Fibroblast of lung (primary cell): ENCODE measurements around the gene NIPAL4. TPM values are rescaled to one million over a fixed set of nuclear protein-coding genes. Genes with fewer than 3 reads are reported as not detected.

Experiments used
- DNase-seq, 2 donors: peaks; one replicate each; pipeline versions ENCODE4 v3.0.0 to v3.0.0-alpha.2; 2010; ENCODE audit warnings: low read depth in 2 of 2
- H2AFZ ChIP-seq: 2 replicates; pipeline ENCODE4 v1.5.1; 2012; ENCODE audit warnings: low read length, control low read depth, inconsistent platforms
- H3K27ac ChIP-seq: 2 replicates; pipeline ENCODE4 v1.5.1; 2011; ENCODE audit warnings: low read length, control low read depth; ENCODE audit not compliant: insufficient read depth
- H3K27me3 ChIP-seq: 2 replicates; pipeline ENCODE4 v1.5.1; 2011; ENCODE audit warnings: mild to moderate bottlenecking, low read length; ENCODE audit not compliant: control insufficient read depth, insufficient read depth
- H3K36me3 ChIP-seq: 2 replicates; pipeline ENCODE4 v1.5.1; 2011; ENCODE audit warnings: low read length; ENCODE audit not compliant: control insufficient read depth, insufficient read depth
- H3K4me1 ChIP-seq: 2 replicates; pipeline ENCODE4 v1.5.1; 2011; ENCODE audit warnings: low read length; ENCODE audit not compliant: control insufficient read depth, insufficient read depth; ENCODE audit errors: extremely low read depth
- H3K4me2 ChIP-seq: 2 replicates; pipeline ENCODE4 v1.5.1; 2011; ENCODE audit warnings: low read length, control low read depth; ENCODE audit not compliant: insufficient read depth; ENCODE audit errors: extremely low read depth
- H3K4me3 ChIP-seq, 4 experiments: fragments of 200-600 bp in 1 of 4; sonication (generic) in 1 of 4; replicated peaks in 1 of 4; 2 replicates each; pipeline ENCODE4 v1.5.1; 2011 to 2016; ENCODE audit warnings: low read length in 4 of 4, low read depth in 3 of 4, mild to moderate bottlenecking in 3 of 4, control low read depth in 2 of 4, inconsistent platforms in 1 of 4, mixed read lengths in 1 of 4; ENCODE audit not compliant: insufficient read depth in 1 of 4; ENCODE audit errors: control extremely low read depth in 1 of 4
- H3K79me2 ChIP-seq: 2 replicates; pipeline ENCODE4 v1.5.1; 2012; ENCODE audit warnings: mild to moderate bottlenecking, low read length, inconsistent platforms; ENCODE audit not compliant: control insufficient read depth, insufficient read depth
- H3K9ac ChIP-seq: 2 replicates; pipeline ENCODE4 v1.5.1; 2011; ENCODE audit warnings: mild to moderate bottlenecking, low read length, control low read depth; ENCODE audit not compliant: insufficient read depth
- H3K9me3 ChIP-seq: 2 replicates; pipeline ENCODE4 v1.5.1; 2012; ENCODE audit warnings: low read depth, low read length; ENCODE audit not compliant: control insufficient read depth, insufficient read depth
- H4K20me1 ChIP-seq: 2 replicates; pipeline ENCODE4 v1.5.1; 2011; ENCODE audit warnings: low read length; ENCODE audit not compliant: control insufficient read depth, insufficient read depth; ENCODE audit errors: extremely low read depth
- CTCF ChIP-seq, 2 donors: IDR thresholded peaks in 1 of 2; conservative IDR thresholded peaks in 1 of 2; 1 replicate in 1 of 2; 2 replicates in 1 of 2; pipeline ENCODE4 v1.5.1; 2011 to 2012; ENCODE audit warnings: low read length in 2 of 2, control low read depth in 1 of 2, inconsistent platforms in 1 of 2, low read depth in 1 of 2, mild to moderate bottlenecking in 1 of 2
- EZH2 ChIP-seq: IDR thresholded peaks from 2 replicates; pipeline ENCODE4 v1.5.1; 2012; ENCODE audit warnings: low read length, control low read depth, mild to moderate bottlenecking; ENCODE audit errors: missing control alignments
- polyA plus RNA-seq, 2 donors: library from polyadenylated mRNA; depleted of rRNA in 1 of 2; stranded (reverse) in 1 of 2; unstranded in 1 of 2; fragments of >200 nt; gene quantifications; 2 replicates each; pipeline ENCODE4 v1.2.1, GENCODE V29; 2011 to 2012; ENCODE audit warnings: missing spikeins in 1 of 2
- total RNA-seq: library from RNA; depleted of rRNA; stranded (reverse); fragments of >200 nt; gene quantifications from 2 replicates; pipeline ENCODE4 v1.2.1, GENCODE V29; 2014

The NIPAL4 gene
- total and polyA plus RNA-seq, 2 donors (not counting 1 experiment from before 2014, with no cell fraction given) = 0.07 to 0.17 TPM

- Histone ChIP-seq H2AFZ (no peak overlapping the region), H3K4me1 (peaks cover 2% of the 10 kb centered on the region), H3K27me3 (no peaks in the 10 kb centered on the region), H3K4me2 (no peak overlapping the region), H3K36me3 (no peaks in the 10 kb centered on the region), H3K9me3 (no peaks in the 10 kb centered on the region), H3K79me2 (no peaks in the 10 kb centered on the region), H3K27ac (no peak overlapping the region), H4K20me1 (no peaks in the 10 kb centered on the region), H3K9ac (no peak overlapping the region), H3K4me3 (no peak overlapping the region)
- DNase-seq = peak in 1 of 2 donors; percentile 81
- TF ChIP-seq EZH2 = no peak
- TF ChIP-seq CTCF (conservative IDR thresholded peaks at IDR 0.05 in 1 of 2, IDR thresholded peaks at IDR 0.05 in 1 of 2; ENCODE audit: low read depth in 1 of 2, low read length in 2 of 2) = no peak
Measured at GRCh38 chr5:157473383-157474320, 13.6 kb downstream of the NIPAL4 start.

GRCh38 chr5:157475432-157475831, 15.4 kb downstream of the NIPAL4 start:
- Histone ChIP-seq H3K4me1 (peaks cover 2% of the 10 kb centered on the region), H3K27ac (no peak overlapping the region), H3K27me3 (no peaks in the 10 kb centered on the region), H3K79me2 (no peaks in the 10 kb centered on the region), H3K4me3 (no peak overlapping the region), H2AFZ (no peak overlapping the region), H3K9ac (no peak overlapping the region), H3K36me3 (peaks cover 4% of the 10 kb centered on the region), H3K9me3 (no peaks in the 10 kb centered on the region), H3K4me2 (no peak overlapping the region), H4K20me1 (no peaks in the 10 kb centered on the region)
- TF ChIP-seq CTCF (conservative IDR thresholded peaks at IDR 0.05 in 1 of 2, IDR thresholded peaks at IDR 0.05 in 1 of 2; ENCODE audit: low read depth in 1 of 2, low read length in 2 of 2) = no peak
- no peak for TF ChIP-seq EZH2
- DNase-seq = no peak

- Histone ChIP-seq H3K4me3 (no peak overlapping the region), H3K27me3 (no peaks in the 10 kb centered on the region), H3K9ac (no peak overlapping the region), H3K4me1 (peaks cover 2% of the 10 kb centered on the region), H3K9me3 (no peaks in the 10 kb centered on the region), H3K27ac (no peak overlapping the region), H3K4me2 (no peak overlapping the region), H2AFZ (no peak overlapping the region), H4K20me1 (no peaks in the 10 kb centered on the region), H3K79me2 (no peaks in the 10 kb centered on the region), H3K36me3 (peaks cover 6% of the 10 kb centered on the region)
- peak; percentile 77 to 86 for TF ChIP-seq CTCF (conservative IDR thresholded peaks at IDR 0.05 in 1 of 2, IDR thresholded peaks at IDR 0.05 in 1 of 2; ENCODE audit: low read depth in 1 of 2, low read length in 2 of 2)
- no peak for TF ChIP-seq EZH2
- DNase-seq = peak; percentile 63 to 79
Measured at GRCh38 chr5:157476702-157477408, 16.8 kb downstream of the NIPAL4 start.
